Hematopoietic multipotent progenitor cell treated with erythropoietin and hydrocortisone succinate and interleukin-3 and kit ligand, for 17 days (in vitro differentiated cells): ENCODE results near the gene PSMG3.

Experiments
- DNase-seq: peaks from one replicate; pipeline ENCODE4 v3.0.0-alpha.2; 2015; ENCODE audit warnings: low spot score

The PSMG3 gene

GRCh38 chr7:1579481-1580421, 9.9 kb upstream of the PSMG3 start:
- peak; percentile 74 for DNase-seq

GRCh38 chr7:1578513-1578912, 8.7 kb upstream of the PSMG3 start:
- no peak for DNase-seq

- no peak for DNase-seq
Observed at GRCh38 chr7:1576521-1577253, 6.9 kb upstream of the PSMG3 start.

GRCh38 chr7:1575809-1576208, 6.0 kb upstream of the PSMG3 start:
- DNase-seq, result no peak

- no peak for DNase-seq
Observed at GRCh38 chr7:1572111-1572822, 2.4 kb upstream of the PSMG3 start.

- no peak for DNase-seq
Observed at GRCh38 chr7:1569440-1569832, 396 bp downstream of the PSMG3 start.

- DNase-seq, result peak; percentile 41
Observed at GRCh38 chr7:1569016-1569415, 816 bp downstream of the PSMG3 start.

- DNase-seq, result no peak
Observed at GRCh38 chr7:1567896-1568510, 1.8 kb downstream of the PSMG3 start.

- DNase-seq, result peak; percentile 25
Observed at GRCh38 chr7:1567049-1567771, 2.6 kb downstream of the PSMG3 start.

GRCh38 chr7:1566687-1567048, 3.2 kb downstream of the PSMG3 start:
- DNase-seq, result peak; percentile 70

- DNase-seq, result no peak
Observed at GRCh38 chr7:1564603-1565022, 5.2 kb downstream of the PSMG3 start.

- DNase-seq, result no peak
Observed at GRCh38 chr7:1563981-1564602, 5.7 kb downstream of the PSMG3 start.

- no peak for DNase-seq
Observed at GRCh38 chr7:1562597-1563051, 7.2 kb downstream of the PSMG3 start.

- no peak for DNase-seq
Observed at GRCh38 chr7:1562116-1562515, 7.7 kb downstream of the PSMG3 start.

- no peak for DNase-seq
Observed at GRCh38 chr7:1561036-1561940, 8.5 kb downstream of the PSMG3 start.

GRCh38 chr7:1560620-1561031, 9.2 kb downstream of the PSMG3 start:
- DNase-seq, result no peak

- DNase-seq, result no peak
Observed at GRCh38 chr7:1559626-1560590, 9.9 kb downstream of the PSMG3 start.

- no peak for DNase-seq
Observed at GRCh38 chr7:1558841-1559625, 10.8 kb downstream of the PSMG3 start.
